HG02610 (cell line): ENCODE data around the gene HNRNPAB.
"Not testable (repeated sequence)": the region's sequence is repeated elsewhere in the genome, so short reads cannot be mapped to it uniquely, and the experiment has no call there.

Experiments used
- ATAC-seq: cut with Tn5 transposase; IDR thresholded peaks from one replicate; pipeline ENCODE4 v1.9.1; 2021; ENCODE audit warnings: mild to moderate bottlenecking, moderate library complexity; ENCODE audit not compliant: unreplicated experiment

HNRNPAB gene

GRCh38 chr5:178241688-178242231, 37.4 kb downstream of the HNRNPAB start:
- no peak for ATAC-seq

GRCh38 chr5:178242416-178242815, 38.1 kb downstream of the HNRNPAB start:
- ATAC-seq: no peak

DNA sequence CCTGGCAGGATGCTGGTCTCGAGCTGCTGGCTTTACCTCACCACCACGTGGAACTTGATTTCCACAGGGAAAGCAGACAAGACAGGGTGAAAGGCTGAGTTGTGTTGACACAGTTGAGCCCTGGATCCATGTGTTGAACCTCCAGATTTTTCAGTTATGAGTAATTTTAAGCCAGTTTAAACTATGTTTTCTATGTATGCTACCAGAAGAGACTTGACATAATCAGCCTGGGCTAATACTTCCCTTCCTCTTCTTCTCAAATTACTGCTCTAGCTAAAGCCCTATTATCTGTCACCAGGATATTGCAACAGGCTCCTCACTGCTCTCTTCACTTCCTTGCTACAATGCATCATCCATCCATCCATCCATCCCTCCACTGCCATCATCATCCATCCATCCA, 40.2 kb downstream of the HNRNPAB start:
- no peak for ATAC-seq

GRCh38 chr5:178245389-178245788, 41.1 kb downstream of the HNRNPAB start:
- ATAC-seq: no peak

DNA sequence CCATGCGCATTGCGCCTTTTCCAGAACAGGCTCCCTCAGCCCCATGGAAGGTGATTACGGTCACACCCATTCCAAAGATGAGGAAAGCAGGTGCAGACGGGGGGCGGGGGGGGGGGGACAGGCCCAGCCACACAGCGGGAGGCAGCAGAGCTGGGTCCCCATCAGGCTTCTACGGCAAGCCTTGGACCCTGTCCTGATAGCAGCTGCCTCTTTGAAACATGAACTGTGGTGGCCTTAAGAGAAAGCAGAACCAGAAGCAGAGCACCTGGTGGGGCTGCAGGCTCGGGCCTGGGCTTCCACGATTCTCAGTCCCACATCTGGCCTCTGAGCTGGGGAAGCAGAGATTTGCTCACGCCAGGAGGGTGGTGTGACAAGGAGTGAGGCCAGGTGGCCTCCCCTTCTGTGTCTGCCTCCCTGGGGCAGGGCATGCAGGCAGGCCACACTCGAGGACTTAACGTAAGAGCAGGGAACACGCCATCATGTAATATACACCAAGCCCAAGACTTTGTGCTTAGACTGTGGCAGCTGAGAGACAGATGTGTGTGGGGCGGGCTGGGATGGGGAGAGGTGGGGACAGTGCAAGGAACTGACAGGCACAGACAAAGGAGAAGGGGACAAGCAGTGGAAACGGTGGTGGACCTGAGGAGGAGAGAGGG, 42.4 kb downstream of the HNRNPAB start:
- ATAC-seq: no peak

GRCh38 chr5:178247481-178248456, 43.4 kb downstream of the HNRNPAB start:
- no peak for ATAC-seq

DNA sequence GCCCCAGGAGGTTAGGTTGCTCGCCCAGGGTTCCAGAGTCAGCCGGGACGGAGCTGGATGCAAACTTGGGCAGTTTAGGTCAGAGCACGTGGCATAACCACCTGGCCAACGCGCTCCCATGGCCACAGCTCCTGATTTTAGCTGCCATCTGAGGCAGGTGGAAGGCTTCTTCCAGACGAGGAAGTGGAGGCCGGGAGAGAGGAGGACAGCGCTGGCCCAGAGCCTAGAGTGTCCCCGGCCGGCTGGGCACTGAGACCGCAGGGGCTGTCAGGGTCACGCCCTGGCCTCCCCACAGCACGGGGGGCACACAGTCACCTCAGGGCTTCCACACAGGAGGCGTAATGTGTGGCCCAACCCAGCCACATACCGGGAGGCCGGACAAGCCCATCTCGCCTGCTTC, 44.4 kb downstream of the HNRNPAB start:
- ATAC-seq: no peak

DNA sequence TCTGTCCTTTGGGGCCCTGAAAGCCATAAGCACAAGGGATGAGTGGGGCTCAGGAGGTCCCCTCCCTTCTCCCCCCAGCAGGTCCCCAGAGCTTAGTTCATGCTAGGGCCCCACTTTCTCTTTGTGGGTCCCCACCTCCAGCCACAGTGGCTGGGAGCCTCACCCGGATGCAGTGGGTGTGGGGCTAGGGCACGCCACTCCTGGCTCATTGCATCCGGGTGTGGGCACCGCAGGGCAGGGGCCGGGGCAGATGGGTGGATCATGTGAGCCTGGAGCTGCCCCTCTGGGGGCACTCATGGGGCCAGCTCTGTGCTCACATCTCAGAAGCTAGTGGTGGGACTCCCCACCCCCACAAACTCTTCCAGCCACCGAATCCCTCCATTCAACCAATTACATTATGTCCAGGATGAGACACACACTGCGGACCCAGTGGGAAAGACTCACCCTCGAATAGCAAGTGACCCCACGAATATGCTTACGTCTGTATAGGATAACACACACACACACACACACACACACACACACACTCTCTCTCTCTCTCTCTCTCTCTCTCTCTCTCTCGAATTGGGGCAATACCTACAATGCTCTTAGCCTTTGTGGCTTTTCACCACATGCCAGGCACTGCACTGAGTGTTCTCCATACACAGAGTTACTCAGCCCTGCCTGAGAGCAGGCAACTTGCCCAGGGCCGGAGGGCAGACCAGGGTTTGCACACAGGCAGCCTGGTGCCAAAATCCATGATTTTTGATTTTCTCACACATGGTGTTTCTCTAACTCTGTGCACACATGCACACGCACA, 45.1 kb downstream of the HNRNPAB start:
- no peak for ATAC-seq

DNA sequence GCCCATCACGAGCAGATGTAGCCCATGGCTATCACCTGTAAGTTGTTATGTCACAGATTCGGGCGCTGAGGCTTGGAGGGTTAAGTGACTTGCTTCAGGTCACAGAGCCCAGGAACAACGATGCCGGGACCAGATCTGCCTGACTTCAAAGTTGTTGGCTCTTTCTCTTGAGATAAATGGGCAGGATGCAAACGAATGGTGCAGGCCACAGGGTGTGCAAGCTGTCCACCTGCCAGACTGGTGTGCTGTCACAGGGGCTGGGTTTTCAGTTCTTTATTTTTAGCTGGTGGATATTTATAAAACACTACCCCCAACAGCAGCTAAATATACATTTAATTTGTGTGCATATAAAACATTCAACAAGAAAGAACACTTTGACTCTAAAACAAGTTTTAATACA, 45.9 kb downstream of the HNRNPAB start:
- no peak for ATAC-seq

GRCh38 chr5:178252258-178252657, 47.9 kb downstream of the HNRNPAB start:
- ATAC-seq: no peak

DNA sequence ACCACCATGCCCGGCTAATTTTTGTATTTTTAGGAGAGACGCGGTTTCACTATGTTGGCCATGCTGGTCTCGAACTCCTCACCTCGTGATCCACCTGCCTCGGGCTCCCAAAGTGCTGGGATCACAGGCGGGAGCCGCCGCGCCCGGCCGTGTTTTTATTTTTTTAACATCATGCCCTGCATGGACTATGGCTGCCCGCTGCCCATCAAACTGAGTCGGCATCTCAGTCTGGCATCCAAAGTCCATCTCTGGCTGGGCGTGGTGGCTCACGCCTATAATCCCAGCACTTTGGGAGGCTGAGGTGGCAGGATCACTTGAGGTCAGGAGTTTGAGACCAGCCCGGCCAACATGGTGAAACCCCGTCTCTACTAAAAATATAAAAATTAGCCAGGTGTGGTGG, 49.3 kb downstream of the HNRNPAB start:
- ATAC-seq: not testable (repeated sequence)

DNA sequence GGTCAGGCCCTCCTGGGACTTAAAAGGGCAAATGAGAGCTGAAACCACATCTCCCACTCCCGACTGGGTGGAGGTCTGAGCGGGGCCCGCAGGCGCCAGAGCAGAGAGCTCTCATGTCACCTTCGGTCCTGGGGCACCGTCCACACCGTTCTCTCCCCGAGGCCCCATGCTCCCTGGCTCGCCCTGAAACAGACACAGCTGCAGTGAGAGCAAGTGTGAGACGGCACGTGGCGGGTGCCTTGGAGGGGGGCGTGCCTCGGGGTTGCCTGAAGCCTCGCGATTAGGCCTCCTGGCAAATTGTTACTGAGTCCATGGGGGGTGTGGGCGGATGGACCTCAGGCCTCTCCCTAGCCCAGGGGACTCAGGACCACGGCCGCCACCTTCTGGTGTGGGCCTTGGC, 52.4 kb downstream of the HNRNPAB start:
- ATAC-seq: no peak

DNA sequence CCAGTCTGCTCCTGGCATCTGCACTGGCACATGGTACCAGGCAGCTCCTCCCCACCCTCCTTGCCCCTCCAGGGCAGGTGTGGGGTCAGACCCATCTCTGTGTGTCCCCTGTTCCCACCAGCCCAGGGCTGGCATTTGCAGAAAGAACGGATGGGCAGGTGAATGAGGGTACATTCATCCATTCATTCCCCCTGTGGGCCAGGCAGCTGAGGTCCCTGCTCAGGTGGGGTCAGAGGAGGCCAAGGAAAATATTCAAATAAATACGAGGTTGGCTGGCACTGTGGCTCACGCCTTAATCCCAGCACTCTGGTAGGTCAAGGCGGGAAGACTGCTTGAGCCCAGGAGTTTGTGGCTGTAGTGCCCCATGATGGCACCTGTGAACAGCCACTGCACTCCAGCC, 53.3 kb downstream of the HNRNPAB start:
- ATAC-seq: no peak

- ATAC-seq: no peak
Observed at GRCh38 chr5:178259623-178260536, 55.5 kb downstream of the HNRNPAB start.
